ENCODE data around the gene CRTC1.
"Not testable (repeated sequence)": the region's sequence is repeated elsewhere in the genome, so short reads cannot be mapped to it uniquely, and the experiment has no call there.

CRTC1 gene

GRCh38 chr19:18669883-18670282 is 13.6 kb upstream of the CRTC1 start:
- no peak for DNase-seq (ENCODE audit: low read depth, low spot score)

DNA sequence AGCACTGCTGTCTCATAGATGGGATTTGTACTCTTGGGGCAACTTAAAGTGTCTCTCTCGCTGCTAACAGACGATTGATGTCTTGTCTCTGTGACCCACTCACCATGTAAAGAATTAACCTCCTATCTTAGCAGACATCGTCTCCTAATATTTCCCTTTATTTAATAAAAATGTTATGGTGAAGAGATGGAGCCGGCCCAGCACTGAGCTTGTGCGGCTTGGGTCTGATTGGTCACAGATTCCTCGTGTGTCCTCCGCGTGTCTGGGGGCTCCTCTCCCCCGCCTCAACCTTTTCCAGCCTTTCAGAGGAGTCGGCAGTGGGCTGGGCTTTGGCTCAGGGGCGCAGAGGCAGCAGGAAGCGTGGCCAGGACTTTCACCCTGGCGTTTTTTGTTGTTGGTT is 13.2 kb upstream of the CRTC1 start:
- DNase-seq (ENCODE audit: low read depth, low spot score) = no peak

DNA sequence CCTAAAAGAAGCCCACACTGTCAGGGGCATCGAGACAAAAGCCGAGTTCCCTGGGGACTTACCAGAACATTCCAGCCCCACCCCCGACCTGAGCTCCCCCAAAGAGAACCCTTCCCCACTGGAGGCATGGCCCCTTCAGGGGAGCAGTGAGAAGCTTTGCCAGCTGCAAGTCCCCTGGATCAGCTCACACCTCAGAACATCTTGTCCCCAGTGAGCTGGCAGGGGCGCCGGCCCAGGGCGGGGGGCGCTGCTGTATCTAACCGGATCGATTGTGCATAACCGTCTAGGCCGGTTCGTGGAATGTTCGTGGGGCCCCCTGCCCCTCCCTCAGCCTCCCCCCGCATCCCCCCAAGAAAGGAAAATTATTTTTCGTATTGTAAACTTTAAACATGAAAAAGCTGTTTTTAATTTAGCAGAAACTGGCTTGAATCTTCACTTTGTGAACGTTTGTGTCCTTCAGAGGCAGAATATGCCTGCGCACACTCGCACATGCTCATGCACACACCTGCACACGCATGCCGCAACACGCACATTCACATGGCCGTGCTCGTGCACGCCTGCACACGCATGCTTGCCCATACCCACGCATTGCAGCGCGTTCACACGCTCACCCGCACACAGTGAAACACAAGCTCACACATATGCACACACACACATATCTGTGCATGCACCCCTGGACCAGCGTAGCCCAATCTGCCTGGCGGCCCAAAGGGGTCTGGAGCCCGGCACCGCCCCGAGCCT is 12.0 kb upstream of the CRTC1 start:
- DNase-seq (ENCODE audit: low read depth, low spot score) = no peak

- no peak for DNase-seq (ENCODE audit: low read depth, low spot score)
Observed at GRCh38 chr19:18672044-18672451, 11.4 kb upstream of the CRTC1 start.

DNA sequence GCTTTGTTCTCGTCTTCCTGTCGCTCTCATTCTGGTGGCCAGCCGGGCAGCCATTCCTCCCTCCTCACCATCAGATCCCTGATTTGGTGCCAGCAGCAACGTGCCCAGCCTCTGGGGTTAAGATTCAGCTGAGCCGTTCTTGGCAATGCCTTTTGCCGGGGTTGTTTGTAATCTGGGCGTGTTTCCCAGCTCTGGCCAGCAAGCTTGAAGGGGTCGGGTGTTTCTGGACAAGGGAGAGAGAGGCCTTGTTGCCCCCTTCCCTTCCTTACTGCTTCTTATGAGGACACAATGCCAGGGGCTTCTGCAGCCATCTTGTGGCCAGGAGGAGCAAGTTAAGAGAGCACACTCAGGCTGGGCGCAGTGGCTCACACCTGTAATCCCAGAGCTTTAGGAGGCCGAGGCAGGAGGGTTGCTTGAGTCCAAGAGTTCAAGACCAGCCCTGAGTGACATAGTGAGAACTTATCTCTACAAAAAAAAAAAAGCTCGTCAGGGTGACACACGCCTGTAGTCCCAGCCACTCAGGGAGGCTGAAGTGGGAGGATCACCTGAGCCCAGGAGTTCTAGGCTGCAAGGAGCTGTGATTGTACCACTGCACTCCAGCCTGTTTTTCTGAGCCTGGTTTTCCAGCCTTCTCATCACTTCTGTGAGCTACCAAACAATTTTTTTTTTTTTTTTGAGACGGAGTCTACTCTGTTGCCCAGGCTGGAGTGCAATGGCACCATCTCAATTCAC is 10.7 kb upstream of the CRTC1 start:
- DNase-seq (ENCODE audit: low read depth, low spot score) = peak; percentile 67

GRCh38 chr19:18674616-18675015 is 8.9 kb upstream of the CRTC1 start:
- DNase-seq (ENCODE audit: low read depth, low spot score) = no peak

DNA sequence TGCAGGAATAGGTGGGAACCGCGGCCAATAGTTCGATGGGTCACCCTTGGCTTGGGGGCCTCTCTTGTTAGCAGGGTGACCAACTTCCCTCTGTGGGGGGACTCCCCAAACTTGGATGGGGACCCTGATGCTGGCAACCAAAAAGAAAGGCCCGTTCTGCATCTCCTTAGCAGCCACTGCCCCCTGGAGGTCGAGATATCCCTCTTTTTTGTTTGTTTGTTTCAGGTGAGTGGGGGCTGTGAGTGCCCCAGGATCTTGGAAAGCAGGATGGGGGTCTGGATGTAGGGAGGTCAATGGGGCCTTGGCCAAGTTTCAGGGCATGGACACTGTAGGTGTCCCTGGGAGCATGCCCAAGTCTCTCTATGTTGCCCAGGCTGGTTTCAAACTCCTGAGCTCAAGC is 7.7 kb upstream of the CRTC1 start:
- DNase-seq (ENCODE audit: low read depth, low spot score) = peak; percentile 39

DNA sequence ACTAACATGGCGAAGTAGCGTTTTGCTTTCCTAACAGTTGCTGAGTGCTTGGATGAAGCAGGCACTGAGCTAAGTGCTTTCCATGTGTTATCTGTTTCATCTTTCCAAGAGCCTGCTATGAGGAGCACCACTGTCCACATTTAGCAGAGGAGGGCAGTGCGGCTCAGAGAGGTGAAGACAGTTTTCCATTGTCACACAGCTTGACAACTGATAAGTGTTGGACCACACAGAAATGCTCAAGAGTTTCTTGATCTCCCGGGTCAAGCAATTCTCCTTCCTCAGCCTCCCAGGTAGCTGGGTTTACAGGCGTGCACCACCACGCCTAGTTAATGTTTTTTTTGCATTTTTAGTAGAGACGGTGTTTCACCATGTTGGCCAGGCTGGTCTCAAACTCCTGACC is 6.8 kb upstream of the CRTC1 start:
- DNase-seq (ENCODE audit: low read depth, low spot score) = no peak

- no peak for DNase-seq (ENCODE audit: low read depth, low spot score)
Observed at GRCh38 chr19:18677156-18677555, 6.3 kb upstream of the CRTC1 start.

GRCh38 chr19:18680148-18680547 is 3.3 kb upstream of the CRTC1 start:
- DNase-seq (ENCODE audit: low read depth, low spot score) = not testable (repeated sequence)

DNA sequence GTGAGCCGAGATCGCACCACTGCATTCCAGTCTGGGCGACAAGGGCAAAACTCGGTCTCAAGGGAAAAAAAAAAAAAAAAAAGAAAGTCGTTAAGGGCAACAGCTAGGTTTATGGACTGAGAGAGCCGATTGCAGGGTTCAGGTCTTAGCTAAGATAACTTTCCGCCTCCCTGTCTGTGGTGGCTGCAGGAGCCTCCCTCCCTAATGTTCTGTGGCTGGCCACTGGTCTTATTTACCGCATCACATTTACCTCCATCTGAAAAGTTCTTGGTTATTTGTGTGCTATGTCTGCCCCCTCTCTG is 722 bp upstream of the CRTC1 start:
- DNase-seq (ENCODE audit: low read depth, low spot score) = no peak

DNA sequence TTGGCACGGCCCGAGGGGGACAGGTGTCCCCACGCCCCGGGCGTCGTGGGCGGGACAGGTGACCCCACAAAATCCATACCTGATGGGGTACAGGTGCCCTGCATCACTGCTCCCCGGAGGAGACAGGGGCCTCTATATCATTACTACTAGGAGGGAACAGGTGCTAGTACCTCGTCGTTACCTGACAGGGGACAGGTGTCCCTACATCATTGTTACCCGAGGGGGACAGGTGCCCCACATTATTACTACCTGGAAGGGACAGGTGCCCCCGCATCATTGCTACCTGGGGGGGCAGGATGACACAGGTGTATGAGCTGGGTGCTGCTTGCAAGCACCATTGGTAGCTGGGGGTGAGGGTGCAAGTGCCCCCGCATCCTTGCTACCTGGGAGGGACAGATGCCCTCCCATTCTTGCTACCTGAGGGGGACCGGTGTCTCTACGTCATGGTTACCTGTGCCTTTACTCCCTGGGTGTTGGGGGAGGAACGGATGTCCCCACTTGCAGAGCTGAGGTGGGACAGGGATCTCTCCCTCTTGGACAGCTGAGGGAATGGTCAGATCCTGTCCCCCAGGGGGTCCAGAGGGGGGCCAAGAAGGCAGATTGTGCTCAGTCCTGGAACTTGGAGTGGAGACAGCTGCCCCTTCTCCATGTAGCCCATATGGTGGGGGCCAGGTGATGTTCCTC is 620 bp downstream of the CRTC1 start:
- no peak for DNase-seq (ENCODE audit: low read depth, low spot score)

DNA sequence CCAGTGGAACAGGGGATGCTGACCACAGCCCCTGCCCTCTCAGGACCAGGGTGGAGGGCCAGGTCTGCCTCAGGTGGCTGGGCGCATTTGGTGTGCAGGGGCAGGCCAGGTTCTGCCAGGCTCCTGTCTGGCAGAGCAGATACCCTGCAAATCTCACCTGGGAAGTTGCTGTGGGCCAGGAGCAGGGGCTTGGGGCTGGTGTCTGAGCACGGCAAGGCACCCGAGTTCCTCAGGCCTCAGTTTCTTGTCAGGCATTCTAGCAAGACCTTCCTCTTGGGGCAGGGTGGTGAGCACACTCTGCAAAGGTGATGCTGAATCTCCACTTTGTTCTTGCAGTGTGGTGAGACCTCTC is 1.1 kb downstream of the CRTC1 start:
- no peak for DNase-seq (ENCODE audit: low read depth, low spot score)

- no peak for DNase-seq (ENCODE audit: low read depth, low spot score)
Observed at GRCh38 chr19:18685597-18686190, 2.2 kb downstream of the CRTC1 start.

DNA sequence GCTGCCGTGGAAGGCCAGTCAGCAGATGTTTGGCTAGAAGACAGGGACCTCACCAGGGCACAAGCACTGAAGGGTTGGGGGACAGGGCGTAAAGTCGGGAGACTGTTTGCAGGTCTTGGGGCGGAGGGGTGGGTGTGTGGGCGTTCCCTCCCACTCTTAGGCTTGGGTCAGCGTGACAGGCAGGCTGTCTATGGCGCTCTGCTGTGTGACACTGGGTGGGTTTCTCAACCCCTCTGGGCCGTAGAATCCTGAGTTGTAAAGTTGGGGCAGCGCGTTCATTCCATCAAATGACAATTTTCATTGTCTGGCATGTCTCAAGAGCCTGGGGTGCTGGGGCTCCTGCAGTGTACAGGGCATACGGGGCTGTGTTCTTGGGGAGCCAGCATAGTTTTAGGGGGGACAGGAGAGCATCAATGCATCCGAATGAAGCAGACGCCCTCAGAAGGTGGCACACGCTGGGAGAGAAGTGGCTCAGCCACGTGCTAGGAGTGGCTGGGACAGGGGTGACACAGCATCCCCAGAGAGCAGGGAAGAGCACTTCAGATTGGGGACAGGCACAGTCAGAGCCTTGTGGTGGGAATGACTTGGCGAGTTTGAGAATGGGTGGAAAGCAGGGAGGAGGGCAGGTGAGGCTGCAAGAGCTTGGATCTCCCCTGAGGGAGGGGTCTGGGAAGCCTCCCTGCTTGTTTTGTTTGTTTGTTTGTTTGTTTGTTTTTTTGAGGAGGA is 4.4 kb downstream of the CRTC1 start:
- DNase-seq (ENCODE audit: low read depth, low spot score) = no peak

- DNase-seq (ENCODE audit: low read depth, low spot score) = no peak
Observed at GRCh38 chr19:18696023-18696422, 12.5 kb downstream of the CRTC1 start.

GRCh38 chr19:18697680-18698079 is 14.2 kb downstream of the CRTC1 start:
- no peak for DNase-seq (ENCODE audit: low read depth, low spot score)

GRCh38 chr19:18698321-18699167 is 15.1 kb downstream of the CRTC1 start:
- no peak for DNase-seq (ENCODE audit: low read depth, low spot score)

DNA sequence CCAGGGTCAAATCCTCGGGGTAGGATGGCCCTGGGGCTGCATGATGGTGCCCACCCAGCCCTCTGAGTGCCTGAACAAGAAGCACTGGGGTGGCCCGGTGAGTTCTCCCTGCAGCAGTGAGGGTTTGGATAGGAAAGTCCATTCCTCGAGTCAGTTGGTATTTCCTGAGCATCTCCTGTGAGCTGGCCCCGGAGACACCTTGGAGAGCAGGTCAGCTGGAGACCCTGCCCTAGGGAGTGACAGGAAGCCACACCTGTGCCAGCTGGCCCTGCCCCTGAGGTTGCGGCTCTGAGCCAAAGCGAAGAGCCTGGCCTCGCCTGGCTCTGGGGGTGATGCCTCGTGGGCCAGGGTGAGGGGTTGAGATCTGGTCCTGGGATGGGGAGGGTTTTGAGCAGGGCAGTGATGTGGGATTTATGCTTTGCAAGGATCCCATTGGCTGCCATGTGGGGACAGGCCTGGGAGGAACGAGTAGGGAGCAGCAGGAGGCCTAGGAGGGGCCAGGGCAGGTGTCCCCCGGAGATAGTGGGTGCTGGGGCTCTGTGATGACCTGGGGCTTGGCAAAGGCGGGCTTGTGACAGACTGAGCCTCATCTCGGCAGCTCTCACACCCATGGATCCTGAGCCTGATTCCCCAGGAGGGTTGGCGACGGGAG is 16.0 kb downstream of the CRTC1 start:
- DNase-seq (ENCODE audit: low read depth, low spot score) = no peak

DNA sequence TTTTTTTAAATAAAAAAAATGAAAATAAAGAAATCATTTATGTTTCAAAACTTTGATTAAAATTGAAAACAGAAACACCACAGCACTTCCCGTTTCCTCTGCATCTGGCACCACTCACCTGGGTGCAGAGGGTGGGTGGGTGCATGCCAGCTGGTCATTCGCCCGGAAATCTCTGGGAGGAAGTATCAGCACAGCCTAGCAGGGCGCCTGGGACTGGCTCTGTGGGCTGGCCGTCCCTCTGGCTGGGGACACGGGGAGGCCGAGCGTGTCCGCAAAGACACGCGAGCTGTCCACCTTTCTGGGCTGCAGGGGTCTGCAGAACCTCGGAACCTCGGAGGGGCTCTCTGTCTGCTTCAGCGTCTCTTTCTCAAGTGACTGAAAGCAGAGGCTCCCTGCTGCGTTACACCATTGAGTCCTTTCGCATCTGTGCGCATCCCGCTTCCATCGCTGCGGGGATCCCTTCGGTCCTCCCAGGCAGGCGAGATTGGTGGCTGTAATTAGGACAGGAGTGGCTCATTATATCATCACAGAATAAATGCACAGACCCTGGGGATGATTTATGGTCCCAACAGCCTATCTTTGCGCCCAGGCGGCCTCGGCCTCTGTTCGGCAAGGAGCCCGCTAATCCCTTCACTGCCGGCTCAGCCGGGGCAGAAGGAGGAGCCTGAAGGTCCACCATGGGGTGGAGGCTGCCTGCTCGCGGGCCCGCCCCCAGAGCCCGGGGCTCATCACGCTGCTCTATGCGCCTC is 17.2 kb downstream of the CRTC1 start:
- DNase-seq (ENCODE audit: low read depth, low spot score) = peak; percentile 78
